Raji (cell line): ENCODE measurements around the gene HCK.

Source experiments
- POLR2A ChIP-seq: IDR thresholded peaks from 2 replicates; pipeline ENCODE4 v1.6.1; 2011; ENCODE audit warnings: low read depth, low read length, control low read depth; ENCODE audit not compliant: insufficient read depth

Gene HCK

DNA sequence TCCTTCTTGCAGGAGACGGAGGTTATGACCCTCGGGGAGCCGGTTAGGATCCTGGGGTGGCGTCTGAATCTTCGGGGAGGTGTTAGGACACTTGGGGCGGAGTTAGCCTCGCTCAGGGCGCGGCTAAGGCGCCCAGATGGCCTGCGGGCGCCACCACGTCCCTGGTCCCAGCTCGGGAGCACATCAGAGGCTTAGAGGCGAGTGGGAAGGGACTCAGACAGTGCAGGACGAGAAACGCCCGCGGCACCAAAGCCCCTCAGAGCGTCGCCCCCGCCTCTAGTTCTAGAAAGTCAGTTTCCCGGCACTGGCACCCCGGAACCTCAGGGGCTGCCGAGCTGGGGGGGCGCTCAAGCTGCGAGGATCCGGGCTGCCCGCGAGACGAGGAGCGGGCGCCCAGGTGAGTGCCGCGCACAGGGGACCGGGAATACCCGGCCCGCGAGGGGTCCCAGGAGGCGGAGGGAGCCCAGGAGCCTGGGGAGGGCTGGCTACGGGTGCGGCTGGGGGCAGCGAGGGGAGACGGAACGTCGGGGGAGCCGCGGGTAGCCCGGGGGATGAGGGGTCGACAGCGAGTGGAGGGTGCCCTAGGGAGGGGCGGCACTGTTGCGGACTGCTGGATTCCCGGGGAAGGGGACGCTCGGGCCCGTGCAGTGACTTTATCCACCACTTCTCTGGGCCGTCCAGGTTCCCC is at the start of gene HCK:
Gene HCK, plus strand, starts transcription at position 153 of the 688 bp plus-strand sequence.
- TF ChIP-seq POLR2A, result no peak

GRCh38 chr20:32003325-32003724 is 48.7 kb upstream of the HCK start:
- TF ChIP-seq POLR2A, result no peak

DNA sequence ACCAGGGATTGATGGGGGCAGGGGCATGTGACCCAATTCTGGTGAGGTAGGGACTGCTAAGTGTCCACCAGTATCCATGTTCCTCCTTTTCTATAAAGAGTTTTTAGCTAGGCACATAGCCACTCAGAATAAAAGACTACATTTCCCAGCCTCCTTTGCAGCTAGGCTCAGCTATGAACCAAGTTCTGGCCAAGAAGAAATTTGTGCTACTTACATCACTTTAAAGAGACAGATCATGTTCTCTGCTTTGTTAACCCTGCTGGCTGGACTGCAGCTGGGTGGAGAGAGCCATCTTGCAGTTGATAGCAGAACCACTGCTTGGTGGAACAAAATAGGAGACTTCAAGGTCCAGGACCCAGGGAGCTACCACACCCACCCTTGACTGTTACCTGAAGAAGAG is 47.1 kb upstream of the HCK start:
- no peak for TF ChIP-seq POLR2A

- no peak for TF ChIP-seq POLR2A
Observed at GRCh38 chr20:32006053-32006452, 46.0 kb upstream of the HCK start.

DNA sequence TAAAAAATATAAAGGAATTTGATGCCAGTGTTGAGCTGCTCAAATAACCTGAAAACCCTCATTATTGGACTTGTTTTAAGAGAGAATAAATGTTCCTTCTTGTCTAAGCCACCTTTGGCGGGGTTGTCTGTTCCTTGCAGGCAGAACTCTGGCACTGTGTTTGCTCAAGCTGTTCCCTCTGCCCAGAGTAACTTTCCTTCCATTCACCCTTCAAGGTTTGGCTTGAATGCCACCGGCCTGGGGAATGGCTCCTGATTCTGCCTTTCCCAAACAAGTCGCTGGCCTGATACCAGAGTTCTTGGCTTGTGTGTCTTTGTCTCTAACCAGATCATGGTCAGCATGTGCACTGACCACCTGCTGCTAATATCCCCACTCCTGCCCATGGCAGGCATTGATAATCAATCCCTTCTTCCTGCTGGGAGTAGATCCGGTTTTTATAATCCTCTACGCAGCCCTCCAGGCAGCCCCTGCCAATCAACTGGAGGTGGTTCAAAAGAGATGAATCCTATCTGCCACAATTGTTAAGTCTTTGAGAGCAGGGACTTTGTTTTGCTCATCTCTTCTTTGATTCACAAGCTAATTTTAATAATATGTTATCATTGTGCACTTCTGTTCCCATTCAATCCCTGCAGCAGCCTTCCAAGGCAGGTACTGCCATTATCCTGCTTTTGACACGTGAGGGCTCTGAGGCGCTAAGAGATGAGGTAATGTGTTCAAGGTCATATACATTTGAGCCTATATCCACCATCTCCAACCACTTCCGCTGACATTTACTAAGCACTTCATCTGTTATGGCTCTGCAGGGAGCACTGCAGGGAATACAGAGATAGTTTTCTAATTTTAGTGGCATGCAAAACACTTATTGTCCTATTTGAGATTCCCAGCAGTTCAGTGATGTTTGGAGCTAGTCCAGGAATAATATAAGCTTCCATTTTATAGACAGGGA is 44.9 kb upstream of the HCK start:
- TF ChIP-seq POLR2A, result no peak

DNA sequence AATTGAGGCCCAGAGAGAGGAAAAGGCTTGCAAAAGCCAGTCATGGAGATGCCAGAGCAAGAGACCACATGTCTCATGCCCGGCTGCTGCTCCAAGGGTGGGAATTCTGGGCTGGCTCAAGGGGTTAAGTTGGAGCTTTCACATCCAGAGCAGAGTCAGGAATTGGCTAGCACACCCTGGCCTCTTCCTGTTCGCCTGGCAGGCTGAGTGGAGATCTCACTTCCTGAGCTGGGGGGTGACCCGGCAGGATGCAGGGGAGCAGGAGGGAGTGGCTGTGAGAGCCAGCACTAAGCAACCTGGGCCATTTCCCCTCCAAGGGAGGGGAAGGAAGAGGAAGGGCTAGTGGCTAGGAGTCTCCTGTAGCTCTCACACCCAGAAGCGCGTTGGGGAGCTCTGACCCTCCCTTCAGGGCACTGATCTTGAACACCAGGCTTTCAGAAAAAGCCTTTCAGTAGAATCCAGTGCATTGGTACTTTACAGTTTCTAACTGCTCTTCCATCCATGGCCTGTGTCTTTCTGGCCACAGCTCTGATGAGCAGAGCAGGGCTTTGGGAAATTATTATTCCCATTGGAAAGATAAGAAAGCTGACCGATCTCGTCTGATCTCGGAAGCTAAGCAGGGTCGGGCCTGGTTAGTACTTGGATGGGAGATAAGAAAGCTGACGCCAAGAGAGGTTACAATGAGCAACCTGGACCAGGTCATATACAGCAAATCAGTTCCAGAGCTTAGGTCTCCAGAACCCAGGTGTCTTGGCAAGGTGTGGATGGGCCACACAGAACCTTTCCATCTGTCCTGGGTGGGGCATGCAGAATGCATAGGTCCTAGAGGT is 44.0 kb upstream of the HCK start:
- TF ChIP-seq POLR2A, result no peak

DNA sequence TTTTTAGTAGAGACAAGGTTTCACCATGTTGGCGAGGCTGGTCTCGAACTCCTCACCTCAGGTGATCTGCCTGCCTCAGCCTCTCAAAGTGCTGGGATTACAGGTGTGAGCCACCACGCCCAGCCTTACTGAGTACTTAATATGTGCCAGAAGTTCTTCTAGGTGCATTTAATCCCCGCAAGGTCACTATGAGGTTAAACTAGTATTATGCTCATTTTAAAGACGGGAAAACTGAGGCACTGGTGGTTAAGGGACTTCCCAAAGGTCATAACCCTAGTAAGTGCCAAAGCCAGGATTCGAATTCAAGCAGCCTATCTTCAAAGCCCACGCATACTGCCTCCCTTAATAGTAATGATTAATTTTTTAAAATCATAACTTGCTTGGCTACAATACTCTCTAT is 42.5 kb upstream of the HCK start:
- no peak for TF ChIP-seq POLR2A

DNA sequence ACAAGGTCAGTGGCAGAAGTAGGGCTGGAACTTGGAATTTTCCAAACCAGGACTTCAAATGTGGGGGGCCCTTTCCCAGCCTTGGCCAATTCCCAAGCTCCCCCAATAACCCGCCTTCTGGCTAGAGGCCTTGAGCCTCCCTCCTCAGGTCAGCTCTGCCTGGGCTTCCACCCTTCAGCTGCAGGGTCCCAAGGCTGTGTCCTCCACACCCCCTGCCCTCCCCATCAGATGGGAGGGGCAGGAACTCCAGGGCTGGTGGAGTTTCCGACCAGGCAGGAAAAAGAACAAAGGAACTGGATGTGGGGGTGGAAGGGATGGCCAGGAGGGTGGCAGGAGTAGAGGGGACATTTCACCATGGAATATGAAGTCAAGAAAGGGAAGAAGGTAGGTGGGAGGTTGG is 41.9 kb upstream of the HCK start, which contains the start of gene CCM2L:
Gene CCM2L, plus strand, starts transcription at position 338 of the 400 bp plus-strand sequence. Its CDS starts 17 bp downstream, at position 355.
- TF ChIP-seq POLR2A, result no peak

DNA sequence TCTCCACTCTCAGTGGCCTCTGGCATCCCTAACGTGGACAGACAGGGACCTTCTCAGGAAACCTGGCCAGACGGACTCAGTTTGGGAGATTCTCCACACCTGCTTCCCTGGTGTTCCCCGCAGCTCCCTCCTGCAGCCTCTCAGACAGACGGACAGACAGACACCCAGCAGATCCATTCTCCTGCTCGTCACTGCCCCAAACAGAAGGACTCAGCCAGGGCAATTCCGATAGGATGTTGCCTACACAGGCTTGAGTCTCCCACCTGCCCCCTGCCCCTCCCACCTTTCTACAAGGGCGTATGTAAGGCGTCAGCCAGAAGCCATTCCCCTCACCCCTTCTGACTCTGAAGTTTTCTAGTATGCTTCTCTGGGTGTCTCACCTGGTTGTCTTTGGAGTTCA is 41.4 kb upstream of the HCK start:
- no peak for TF ChIP-seq POLR2A

- no peak for TF ChIP-seq POLR2A
Observed at GRCh38 chr20:32012159-32012688, 39.8 kb upstream of the HCK start.

GRCh38 chr20:32013326-32013725 is 38.7 kb upstream of the HCK start:
- no peak for TF ChIP-seq POLR2A

DNA sequence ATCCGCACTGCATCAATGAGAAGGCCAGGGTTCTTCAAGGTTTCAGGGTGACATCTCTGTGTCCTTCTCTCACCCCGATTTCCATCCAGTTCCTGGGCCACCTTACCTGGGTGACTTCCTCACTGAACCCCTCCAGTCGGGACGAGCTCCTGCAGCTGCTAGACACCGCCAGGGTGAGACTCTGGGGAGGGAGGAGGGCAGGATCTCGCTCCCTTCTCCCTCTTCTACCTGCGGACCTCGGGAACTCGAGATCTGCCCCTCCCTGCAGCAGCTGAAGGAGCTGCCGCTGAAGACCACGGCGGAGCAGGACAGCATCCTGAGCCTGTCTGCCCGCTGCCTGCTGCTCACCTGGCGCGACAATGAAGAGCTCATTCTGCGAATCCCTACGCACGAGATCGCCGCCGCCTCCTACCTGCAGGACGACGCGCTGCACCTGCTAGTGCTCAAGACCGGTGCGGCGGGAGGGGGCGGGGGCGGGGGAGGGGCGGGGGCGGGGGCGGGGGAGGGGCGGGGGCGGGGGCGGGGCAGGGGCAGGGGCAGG is 34.3 kb upstream of the HCK start:
- TF ChIP-seq POLR2A, result no peak

- no peak for TF ChIP-seq POLR2A
Observed at GRCh38 chr20:32018269-32019155, 33.5 kb upstream of the HCK start.

GRCh38 chr20:32019156-32019510 is 32.9 kb upstream of the HCK start:
- TF ChIP-seq POLR2A, result no peak
